WTC11 (cell line): ENCODE data around the gene CTNNA2. TPM values are rescaled to one million over a fixed set of nuclear protein-coding genes. Genes with fewer than 3 reads are reported as not detected.

ENCODE experiments used
- ATAC-seq: fragments of 200-7000 bp; cut with Tn5 transposase; 2 replicates; pipeline ENCODE4 v1.10.0; 2021; ENCODE audit warnings: mild to moderate bottlenecking, moderate library complexity
- CTCF ChIA-PET: fragments of 300-600 bp; sonication (Branson Sonifier 250); formaldehyde crosslinking; loops from one replicate; lab custom pipeline; 2021; ENCODE audit warnings: antibody characterized with exemption; lab: Charles Lee
- POLR2A ChIA-PET: fragments of 350-600 bp; sonication (Branson Sonifier 250); formaldehyde crosslinking; loops from one replicate; lab custom pipeline; 2021; ENCODE audit warnings: antibody characterized with exemption; lab: Charles Lee
- DNase-seq: peaks from one replicate; pipeline ENCODE4 v3.0.0; 2021; ENCODE audit warnings: low spot score
- H3K27ac Mint-ChIP-seq: 2 replicates; pipeline ENCODE4 v1.8.0; 2021; ENCODE audit warnings: mixed read lengths
- H3K27me3 Mint-ChIP-seq: 2 replicates; pipeline ENCODE4 v1.8.0; 2021; ENCODE audit warnings: low read depth, mild to moderate bottlenecking, moderate library complexity, mixed read lengths
- H3K36me3 Mint-ChIP-seq: 2 replicates; pipeline ENCODE4 v1.8.0; 2021; ENCODE audit warnings: mixed read lengths
- H3K4me1 Mint-ChIP-seq: 2 replicates; pipeline ENCODE4 v1.8.0; 2022; ENCODE audit warnings: mixed read lengths
- H3K4me3 Mint-ChIP-seq: 2 replicates; pipeline ENCODE4 v1.8.0; 2021; ENCODE audit warnings: mild to moderate bottlenecking, moderate library complexity, mixed read lengths
- H3K9me3 Mint-ChIP-seq: 2 replicates; pipeline ENCODE4 v1.8.0; 2021; ENCODE audit warnings: mixed read lengths
- ATF2 ChIP-seq: sonication (generic); formaldehyde crosslinking; IDR thresholded peaks from 2 replicates; pipeline ENCODE4 v1.8.1; 2022; ENCODE audit warnings: low read depth, missing genetic modification reagents, borderline replicate concordance
- CBFB ChIP-seq: sonication (generic); formaldehyde crosslinking; IDR thresholded peaks from 2 replicates; pipeline ENCODE4 v1.8.1; 2022; ENCODE audit warnings: mild to moderate bottlenecking, low read depth, missing genetic modification reagents
- CREB1 ChIP-seq: sonication (generic); formaldehyde crosslinking; IDR thresholded peaks from 2 replicates; pipeline ENCODE4 v1.8.0; 2023; ENCODE audit warnings: mild to moderate bottlenecking, missing genetic modification reagents
- E2F1 ChIP-seq: sonication (generic); formaldehyde crosslinking; IDR thresholded peaks from 2 replicates; pipeline ENCODE4 v1.8.0; 2022; ENCODE audit warnings: mild to moderate bottlenecking, missing genetic modification reagents
- GRHL2 ChIP-seq: fragments of 250-450 bp; sonication (Bioruptor Pico); IDR thresholded peaks from 2 replicates; pipeline ENCODE4 v1.8.0; 2022; ENCODE audit warnings: mild to moderate bottlenecking, moderate library complexity; ENCODE audit not compliant: insufficient replicate concordance, severe bottlenecking
- HMGA2 ChIP-seq: fragments of 250-450 bp; sonication (Bioruptor Pico); IDR thresholded peaks from 2 replicates; pipeline ENCODE4 v1.4.0; 2021; ENCODE audit warnings: mild to moderate bottlenecking, moderate library complexity
- JUN ChIP-seq: sonication (generic); formaldehyde crosslinking; IDR thresholded peaks from 2 replicates; pipeline ENCODE4 v1.8.0; 2023; ENCODE audit warnings: mild to moderate bottlenecking, missing genetic modification reagents
- NR3C1 ChIP-seq: sonication (generic); formaldehyde crosslinking; conservative IDR thresholded peaks from 2 replicates; pipeline ENCODE4 v1.8.1; 2023; ENCODE audit warnings: low read depth, mild to moderate bottlenecking, missing genetic modification reagents
- PREB ChIP-seq: sonication (generic); formaldehyde crosslinking; IDR thresholded peaks from 2 replicates; pipeline ENCODE4 v1.8.1; 2022; ENCODE audit warnings: mild to moderate bottlenecking, missing genetic modification reagents, moderate library complexity, borderline replicate concordance
- SP1 ChIP-seq: sonication (generic); formaldehyde crosslinking; conservative IDR thresholded peaks from 2 replicates; pipeline ENCODE4 v1.8.1; 2022; ENCODE audit warnings: missing genetic modification reagents
- ZBTB21 ChIP-seq: sonication (generic); formaldehyde crosslinking; IDR thresholded peaks from 2 replicates; pipeline ENCODE4 v1.8.1; 2023; ENCODE audit warnings: mild to moderate bottlenecking, missing genetic modification reagents, borderline replicate concordance
- ZBTB43 ChIP-seq: sonication (generic); formaldehyde crosslinking; IDR thresholded peaks from 2 replicates; pipeline ENCODE4 v1.8.1; 2023; ENCODE audit warnings: mild to moderate bottlenecking, missing genetic modification reagents
- ZNF219 ChIP-seq: sonication (generic); formaldehyde crosslinking; IDR thresholded peaks from 2 replicates; pipeline ENCODE4 v1.8.0; 2023; ENCODE audit warnings: missing genetic modification reagents, mild to moderate bottlenecking, borderline replicate concordance
- ZNF425 ChIP-seq: fragments of 250-450 bp; sonication (Bioruptor Pico); conservative IDR thresholded peaks from 2 replicates; pipeline ENCODE4 v1.9.0; 2021; ENCODE audit warnings: mild to moderate bottlenecking
- ZNF512 ChIP-seq: sonication (generic); formaldehyde crosslinking; IDR thresholded peaks from 2 replicates; pipeline ENCODE4 v1.8.1; 2022; ENCODE audit warnings: missing genetic modification reagents, borderline replicate concordance
- total RNA-seq: library from RNA; stranded (reverse); gene quantifications from 3 replicates; pipeline ENCODE4 v1.2.3, GENCODE V29; 2021
- TF ChIP-seq, protein P1 (sequence below): fragments of 250-450 bp; sonication (Bioruptor Pico); IDR thresholded peaks from 2 replicates; pipeline ENCODE4 v1.9.0; 2021; ENCODE audit warnings: mild to moderate bottlenecking
- TF ChIP-seq, protein P2 (sequence below): sonication (generic); formaldehyde crosslinking; IDR thresholded peaks from 2 replicates; pipeline ENCODE4 v1.8.1; 2022; ENCODE audit warnings: low read depth, mild to moderate bottlenecking, moderate library complexity, missing genetic modification reagents, borderline replicate concordance
- TF ChIP-seq, protein P3 (sequence below): sonication (generic); formaldehyde crosslinking; conservative IDR thresholded peaks from 2 replicates; pipeline ENCODE4 v1.8.1; 2022; ENCODE audit warnings: mild to moderate bottlenecking, missing genetic modification reagents
- TF ChIP-seq, protein P4 (sequence below): sonication (generic); formaldehyde crosslinking; IDR thresholded peaks from 2 replicates; pipeline ENCODE4 v1.8.1; 2023; ENCODE audit warnings: mild to moderate bottlenecking, missing genetic modification reagents, moderate library complexity
- TF ChIP-seq, protein P5 (sequence below): sonication (generic); formaldehyde crosslinking; IDR thresholded peaks from 2 replicates; pipeline ENCODE4 v1.8.1; 2022; ENCODE audit warnings: mild to moderate bottlenecking, moderate library complexity, missing genetic modification reagents

CTNNA2 gene
- total RNA-seq, 1 experiment from 2014 or later: 3.8 TPM

DNA sequence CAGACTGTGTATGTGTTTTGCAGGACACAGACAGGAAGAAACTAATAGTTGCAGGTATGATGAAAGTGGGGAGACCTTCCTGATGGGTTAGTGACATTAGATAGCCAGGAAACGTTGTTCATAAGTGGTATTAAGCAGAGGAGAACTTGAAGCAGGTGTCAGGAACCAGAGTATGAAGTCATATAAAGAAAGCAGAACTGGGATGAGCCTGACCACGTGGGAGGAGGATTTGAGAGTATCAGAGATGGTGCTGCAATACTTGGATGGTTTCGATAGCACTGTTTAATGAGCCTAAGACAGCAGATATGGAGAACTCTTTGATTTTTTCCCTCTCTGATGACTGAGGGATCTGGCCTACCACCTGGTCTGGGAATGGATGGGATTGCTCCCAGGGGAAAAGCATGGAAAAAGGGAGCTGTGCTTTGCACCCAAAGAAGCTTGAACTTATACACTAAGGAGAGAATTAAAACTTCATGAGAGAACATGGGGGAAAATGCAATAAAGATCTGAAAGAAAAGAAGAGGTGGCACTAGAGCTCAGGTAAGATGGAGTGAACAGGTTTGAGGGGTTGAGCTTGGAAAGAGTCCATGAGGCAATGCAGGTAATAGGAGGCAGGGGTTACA is 1017.7 kb downstream of the CTNNA2 start:
- CTCF ChIA-PET: no interaction called here
- ATAC-seq: no peak
- H3K4me3 Mint-ChIP-seq: no peak overlapping the region
- TF ChIP-seq, protein P1, sequence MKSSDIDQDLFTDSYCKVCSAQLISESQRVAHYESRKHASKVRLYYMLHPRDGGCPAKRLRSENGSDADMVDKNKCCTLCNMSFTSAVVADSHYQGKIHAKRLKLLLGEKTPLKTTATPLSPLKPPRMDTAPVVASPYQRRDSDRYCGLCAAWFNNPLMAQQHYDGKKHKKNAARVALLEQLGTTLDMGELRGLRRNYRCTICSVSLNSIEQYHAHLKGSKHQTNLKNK: no peak
- TF ChIP-seq CREB1 (CRISPR knock-in tag) (no peak), PREB (CRISPR knock-in tag) (no peak), E2F1 (CRISPR knock-in tag) (no peak), CBFB (CRISPR knock-in tag) (no peak), ZNF425 (CRISPR knock-in tag) (no peak), ZBTB21 (CRISPR knock-in tag) (no peak), GRHL2 (CRISPR knock-in tag) (no peak), ATF2 (CRISPR knock-in tag) (no peak)
- TF ChIP-seq, protein P2, sequence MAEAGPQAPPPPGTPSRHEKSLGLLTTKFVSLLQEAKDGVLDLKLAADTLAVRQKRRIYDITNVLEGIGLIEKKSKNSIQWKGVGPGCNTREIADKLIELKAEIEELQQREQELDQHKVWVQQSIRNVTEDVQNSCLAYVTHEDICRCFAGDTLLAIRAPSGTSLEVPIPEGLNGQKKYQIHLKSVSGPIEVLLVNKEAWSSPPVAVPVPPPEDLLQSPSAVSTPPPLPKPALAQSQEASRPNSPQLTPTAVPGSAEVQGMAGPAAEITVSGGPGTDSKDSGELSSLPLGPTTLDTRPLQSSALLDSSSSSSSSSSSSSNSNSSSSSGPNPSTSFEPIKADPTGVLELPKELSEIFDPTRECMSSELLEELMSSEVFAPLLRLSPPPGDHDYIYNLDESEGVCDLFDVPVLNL (CRISPR knock-in tag): no peak
- TF ChIP-seq, protein P3, sequence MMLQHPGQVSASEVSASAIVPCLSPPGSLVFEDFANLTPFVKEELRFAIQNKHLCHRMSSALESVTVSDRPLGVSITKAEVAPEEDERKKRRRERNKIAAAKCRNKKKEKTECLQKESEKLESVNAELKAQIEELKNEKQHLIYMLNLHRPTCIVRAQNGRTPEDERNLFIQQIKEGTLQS: no peak
- TF ChIP-seq, protein P4, sequence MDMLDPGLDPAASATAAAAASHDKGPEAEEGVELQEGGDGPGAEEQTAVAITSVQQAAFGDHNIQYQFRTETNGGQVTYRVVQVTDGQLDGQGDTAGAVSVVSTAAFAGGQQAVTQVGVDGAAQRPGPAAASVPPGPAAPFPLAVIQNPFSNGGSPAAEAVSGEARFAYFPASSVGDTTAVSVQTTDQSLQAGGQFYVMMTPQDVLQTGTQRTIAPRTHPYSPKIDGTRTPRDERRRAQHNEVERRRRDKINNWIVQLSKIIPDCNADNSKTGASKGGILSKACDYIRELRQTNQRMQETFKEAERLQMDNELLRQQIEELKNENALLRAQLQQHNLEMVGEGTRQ (CRISPR knock-in tag): no peak
- TF ChIP-seq, protein P5, sequence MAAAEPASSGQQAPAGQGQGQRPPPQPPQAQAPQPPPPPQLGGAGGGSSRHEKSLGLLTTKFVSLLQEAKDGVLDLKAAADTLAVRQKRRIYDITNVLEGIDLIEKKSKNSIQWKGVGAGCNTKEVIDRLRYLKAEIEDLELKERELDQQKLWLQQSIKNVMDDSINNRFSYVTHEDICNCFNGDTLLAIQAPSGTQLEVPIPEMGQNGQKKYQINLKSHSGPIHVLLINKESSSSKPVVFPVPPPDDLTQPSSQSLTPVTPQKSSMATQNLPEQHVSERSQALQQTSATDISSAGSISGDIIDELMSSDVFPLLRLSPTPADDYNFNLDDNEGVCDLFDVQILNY (CRISPR knock-in tag): no peak
- TF ChIP-seq, all 79 proteins: peak for 0
- H3K36me3 Mint-ChIP-seq: no peaks in the 10 kb centered on the region
- POLR2A ChIA-PET: no interaction called here
- H3K9me3 Mint-ChIP-seq: no peaks in the 10 kb centered on the region
- H3K4me1 Mint-ChIP-seq: 0 out of 2 replicates have a peak, but pooled peaks cover under 1% of the 10 kb centered on the region
- no peak for DNase-seq
- H3K27me3 Mint-ChIP-seq: no peaks in the 10 kb centered on the region; the same call in 1 of the 2 replicates
- H3K27ac Mint-ChIP-seq: no peak overlapping the region

GRCh38 chr2:80531319-80531718 is 1018.5 kb downstream of the CTNNA2 start:
- H3K9me3 Mint-ChIP-seq: no peaks in the 10 kb centered on the region
- H3K27me3 Mint-ChIP-seq: no peaks in the 10 kb centered on the region; the same call in 1 of the 2 replicates
- CTCF ChIA-PET: no interaction called here
- TF ChIP-seq JUN (CRISPR knock-in tag) (no peak), ZNF512 (CRISPR knock-in tag) (no peak), ZNF219 (no peak), HMGA2 (CRISPR knock-in tag) (no peak), ZBTB43 (CRISPR knock-in tag) (no peak), SP1 (CRISPR knock-in tag) (no peak), NR3C1 (CRISPR knock-in tag) (no peak)
- DNase-seq (no peak), ATAC-seq (no peak)
- no peaks in the 10 kb centered on the region for H3K36me3 Mint-ChIP-seq
- no peaks in the 10 kb centered on the region for H3K4me1 Mint-ChIP-seq
- no peak overlapping the region for H3K27ac Mint-ChIP-seq
- POLR2A ChIA-PET: no interaction called here
- no peak overlapping the region for H3K4me3 Mint-ChIP-seq
